ENCODE data around the gene GPN1.
A peak's percentile ranks its signal among the peaks of the same experiment; 100 is the strongest.
"Not testable (repeated sequence)": the region's sequence is repeated elsewhere in the genome, so short reads cannot be mapped to it uniquely, and the experiment has no call there.

The GPN1 gene

DNA sequence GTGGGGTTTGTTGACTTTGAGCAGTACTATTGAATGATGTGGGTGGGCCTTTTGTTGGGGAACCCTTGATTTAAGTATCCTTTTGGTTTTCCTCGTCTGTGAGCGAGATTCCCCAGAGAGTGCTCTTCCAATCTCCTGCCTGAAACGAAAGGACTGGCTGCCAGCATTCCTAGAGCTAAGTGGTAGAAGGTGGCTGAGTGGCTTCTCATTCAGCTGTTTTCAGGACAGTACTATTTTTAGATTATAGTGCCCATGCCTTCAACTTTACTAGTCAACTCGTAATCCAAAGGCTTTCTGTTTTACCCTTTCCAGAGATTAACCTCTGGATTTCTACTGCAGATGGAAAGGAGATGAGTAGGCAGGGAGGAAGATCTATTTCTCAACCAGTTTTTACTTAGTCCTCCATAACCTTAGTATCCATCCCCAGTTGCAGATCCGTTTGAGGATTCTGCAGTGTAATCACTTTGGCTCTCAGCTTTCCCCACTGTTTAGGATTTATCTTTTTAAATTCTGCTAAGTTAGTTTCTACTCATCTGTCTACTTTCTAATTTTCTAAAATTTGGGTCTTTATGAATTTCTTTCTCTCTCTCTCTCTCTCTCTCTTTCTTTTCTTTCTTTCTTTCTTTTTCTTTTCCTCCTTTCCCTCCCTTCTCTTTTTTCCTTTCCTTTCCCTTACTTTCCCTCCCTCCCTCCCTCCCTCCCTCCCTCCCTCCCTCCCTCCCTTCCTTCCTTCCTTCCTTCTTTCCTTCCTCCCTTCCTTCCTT lies 44.1 kb downstream of the GPN1 start:
- DNase-seq: no peak

DNA sequence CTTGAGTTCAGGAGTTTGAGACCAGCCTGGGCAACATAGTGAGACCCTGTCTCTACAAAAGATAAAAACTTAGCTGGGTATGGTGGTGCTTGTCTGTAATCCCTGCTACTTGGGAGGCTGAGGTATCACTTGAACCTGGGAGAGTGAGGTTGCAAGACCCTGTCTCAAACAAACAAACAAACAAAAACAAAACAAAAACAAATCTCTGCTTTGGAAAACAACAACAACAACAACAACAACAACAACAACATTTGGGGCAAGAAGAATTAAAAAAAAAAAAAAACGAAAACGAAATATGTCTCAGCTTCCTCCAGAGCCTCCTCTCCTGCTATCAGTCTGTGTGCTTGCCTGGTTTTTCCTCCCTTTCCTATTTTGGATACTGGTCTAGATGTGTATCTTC lies 51.7 kb downstream of the GPN1 start:
- no peak for DNase-seq

DNA sequence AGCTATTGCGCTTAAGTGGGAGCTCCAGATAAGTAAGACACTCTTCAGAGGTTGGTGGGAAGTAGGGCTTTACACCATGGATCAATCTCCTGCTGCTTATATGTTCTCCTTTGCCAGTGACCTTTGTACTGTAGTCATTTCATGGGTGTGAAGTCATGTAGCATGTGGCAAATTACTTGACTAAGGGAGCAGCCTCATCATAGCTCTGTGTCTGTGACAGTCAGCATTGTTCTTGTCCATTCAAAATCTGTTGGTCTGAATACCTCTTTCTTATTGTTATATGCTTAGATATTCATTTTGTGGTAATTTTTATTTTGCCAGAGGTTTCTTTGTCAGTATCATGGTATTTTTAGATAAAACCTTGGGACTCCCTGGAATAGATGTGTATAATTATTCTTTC lies 53.0 kb downstream of the GPN1 start:
- no peak for DNase-seq

DNA sequence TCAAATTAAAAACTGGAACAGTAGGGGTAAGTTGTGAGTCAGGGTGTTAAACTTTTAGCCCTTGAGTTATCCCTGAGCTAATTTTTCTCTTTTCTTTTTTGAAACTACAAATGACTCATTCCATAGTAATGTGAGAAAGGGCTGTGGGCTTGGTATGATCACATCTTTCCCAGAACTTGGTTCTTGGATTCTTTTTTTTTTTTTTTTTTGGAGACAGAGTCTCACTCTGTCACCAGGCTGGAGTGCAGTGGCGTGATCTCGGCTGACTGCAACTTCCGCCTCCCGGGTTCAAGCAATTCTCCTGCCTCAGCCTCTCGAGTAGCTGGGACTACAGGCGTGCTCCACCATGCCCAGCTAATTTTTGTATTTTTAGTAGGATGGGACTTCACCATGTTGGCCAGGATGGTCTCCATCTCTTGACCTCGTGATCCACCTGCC lies 53.5 kb downstream of the GPN1 start:
- not testable (repeated sequence) for DNase-seq

DNA sequence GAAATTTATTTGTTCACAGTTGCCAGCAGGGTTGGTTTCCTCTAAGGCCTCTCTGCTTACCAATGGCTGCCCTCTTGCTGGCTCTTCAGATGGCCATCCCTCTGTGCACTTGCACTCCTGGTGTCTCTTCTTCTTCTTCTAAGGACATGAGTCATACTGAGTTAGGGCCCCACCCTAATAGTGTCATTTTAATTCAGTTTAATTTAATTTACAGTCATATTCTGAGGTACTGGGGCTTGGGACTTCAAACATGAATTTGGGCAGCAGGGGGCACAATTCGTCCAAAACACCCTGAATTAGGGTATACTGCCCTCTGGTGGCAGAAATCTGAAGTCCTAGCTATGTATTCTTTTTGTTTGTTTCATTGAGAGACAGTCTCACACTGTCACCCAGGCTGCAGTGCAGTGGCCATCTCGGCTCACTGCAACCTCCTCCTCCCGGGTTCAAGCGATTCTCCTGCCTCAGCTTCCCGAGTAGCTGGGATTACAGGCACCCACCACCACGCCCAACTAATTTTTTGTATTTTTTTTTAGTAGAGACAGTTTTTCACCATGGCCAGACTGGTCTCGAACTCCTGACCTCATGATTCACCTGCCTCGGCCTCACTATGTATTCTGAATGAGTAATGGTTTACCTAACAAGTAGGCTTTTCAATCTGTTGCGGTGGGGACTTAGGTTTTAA lies 54.7 kb downstream of the GPN1 start:
- peak; percentile 69 for DNase-seq

DNA sequence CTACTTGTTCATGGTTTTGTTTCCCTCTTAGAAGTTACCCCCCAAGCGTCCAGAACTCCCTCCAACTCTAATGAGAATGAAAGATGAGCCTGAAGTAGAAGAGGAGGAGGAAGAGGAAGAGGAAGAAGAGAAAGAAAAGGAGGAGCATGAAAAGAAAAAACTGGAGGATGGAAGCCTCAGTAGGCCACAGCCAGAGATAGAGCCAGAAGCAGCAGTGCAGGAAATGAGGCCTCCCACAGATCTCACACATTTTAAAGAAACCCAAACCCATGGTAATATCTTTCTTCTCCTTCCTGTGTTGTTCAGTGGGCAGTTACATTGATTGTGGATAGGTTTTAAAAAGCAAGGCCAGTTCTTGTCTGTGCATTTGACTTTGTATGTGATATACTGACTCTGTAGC lies 56.2 kb downstream of the GPN1 start:
- DNase-seq: not testable (repeated sequence)

DNA sequence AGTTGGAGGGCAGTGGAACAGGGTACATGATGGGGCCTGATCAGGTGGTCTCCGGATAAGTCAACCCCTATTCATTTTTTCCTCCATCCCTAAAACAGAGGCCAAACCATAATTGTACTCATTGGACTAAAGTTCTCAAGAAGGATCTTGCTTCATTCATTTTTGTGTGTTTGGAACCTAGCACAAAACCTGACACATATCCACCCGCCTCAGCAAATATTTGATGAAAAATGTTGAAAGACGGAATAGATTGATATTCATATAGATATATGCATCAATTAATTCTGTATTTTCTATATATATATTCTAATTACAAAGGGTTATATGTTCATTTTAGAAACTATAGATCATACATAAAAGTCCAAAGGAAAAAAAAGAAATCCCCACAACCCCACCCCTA lies 56.7 kb downstream of the GPN1 start:
- DNase-seq: no peak

DNA sequence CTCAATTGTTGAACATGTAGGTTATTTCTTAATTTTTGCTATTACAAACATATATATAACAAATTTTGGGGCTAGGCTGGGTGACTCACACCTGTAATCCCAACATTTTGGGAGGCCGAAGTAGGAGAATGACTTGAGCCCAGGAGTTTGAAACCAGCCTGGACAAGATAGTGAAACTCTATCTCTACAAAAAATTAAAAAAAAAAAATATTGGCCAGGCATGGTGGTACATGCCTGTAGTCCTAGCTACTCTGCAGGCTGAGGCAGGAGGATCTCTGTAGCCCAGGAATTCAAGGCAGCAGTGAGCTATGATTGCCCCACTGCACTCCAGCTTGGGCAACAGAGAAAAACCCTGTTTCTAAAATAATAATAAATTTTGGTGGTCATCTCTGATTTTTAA lies 58.4 kb downstream of the GPN1 start:
- no peak for DNase-seq

DNA sequence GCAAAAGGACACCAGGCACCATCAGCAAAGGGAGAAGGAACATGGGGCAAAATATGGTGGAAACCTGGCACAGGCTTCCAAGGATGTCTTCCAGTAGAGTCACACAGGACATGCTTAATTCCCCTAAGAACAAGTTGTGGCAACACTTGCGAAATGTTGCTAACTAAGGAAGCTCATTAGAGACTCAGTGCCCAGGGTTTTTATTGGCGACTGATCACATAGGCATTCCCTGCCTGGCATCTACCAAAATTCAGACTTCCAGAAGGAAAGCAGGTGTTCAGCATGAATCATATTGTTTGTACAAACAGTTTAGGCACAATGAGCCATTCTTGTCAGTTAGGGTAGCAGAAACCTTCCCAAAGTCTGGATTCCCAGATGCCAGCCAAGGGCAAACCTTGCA lies 60.6 kb downstream of the GPN1 start:
- no peak for DNase-seq

DNA sequence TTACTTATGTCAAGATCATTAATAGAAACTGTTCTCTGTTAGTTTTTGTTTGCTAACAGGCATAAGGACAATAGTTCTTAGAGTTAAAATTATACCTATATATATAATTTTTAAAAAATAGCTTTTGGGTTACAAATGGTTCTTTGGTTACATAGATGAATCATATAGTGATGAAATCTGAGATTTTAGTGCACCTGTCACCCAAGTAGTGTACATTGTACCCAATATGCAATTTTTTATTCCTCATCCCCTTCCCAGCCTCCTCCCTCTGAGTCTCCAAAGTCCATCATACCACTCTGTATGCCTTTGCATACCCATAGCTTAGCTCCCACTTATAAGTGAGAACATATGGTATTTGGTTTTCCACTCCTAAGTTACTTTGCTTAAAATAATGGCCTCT lies 61.2 kb downstream of the GPN1 start:
- DNase-seq: no peak

DNA sequence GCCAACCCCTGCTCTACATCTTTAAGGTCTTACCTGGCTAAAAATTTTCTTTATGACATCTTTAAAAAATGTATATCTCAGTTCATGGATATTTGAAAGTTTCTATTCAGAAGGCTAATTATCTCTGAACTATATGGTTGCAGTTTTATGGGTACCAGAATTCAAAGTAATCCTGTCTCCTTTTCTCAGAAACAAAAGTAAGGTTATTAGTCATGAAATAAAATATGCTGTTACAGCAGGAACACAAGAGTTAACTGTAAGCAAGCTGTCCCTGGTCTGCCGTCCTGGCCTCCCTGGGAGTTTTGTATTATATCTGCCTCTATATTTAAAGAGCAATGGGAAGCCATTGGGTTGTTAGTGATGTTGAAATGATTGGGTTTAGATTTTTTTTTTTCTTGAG lies 68.8 kb downstream of the GPN1 start:
- DNase-seq: no peak
